CD14-positive monocyte (primary cell): Measurements from ENCODE around the gene ALS2CL. TPM values are rescaled to one million over a fixed set of nuclear protein-coding genes. Genes with fewer than 3 reads are reported as not detected.

Experiments
- DNase-seq, 3 donors: peaks; one replicate each; pipeline ENCODE4 v3.0.0-alpha.2; 2011 to 2022
- H2AFZ ChIP-seq: 2 replicates; pipeline ENCODE4 v1.6.0; 2012; ENCODE audit warnings: mild to moderate bottlenecking, low read depth, low read length, inconsistent platforms; ENCODE audit not compliant: insufficient read depth, poor library complexity, severe bottlenecking
- H3K27ac ChIP-seq, 2 donors: 1 replicate in 1 of 2; 2 replicates in 1 of 2; pipeline ENCODE4 v1.5.1; 2012 to 2013; ENCODE audit warnings: low read length in 2 of 2, control low read depth in 1 of 2, inconsistent platforms in 1 of 2, low read depth in 1 of 2, mild to moderate bottlenecking in 1 of 2
- H3K27me3 ChIP-seq, 2 donors: one replicate each; pipeline versions ENCODE4 v1.6.0 to v1.6.1; 2011 to 2013; ENCODE audit warnings: low read length in 2 of 2; ENCODE audit not compliant: control insufficient read depth in 2 of 2, insufficient read depth in 2 of 2
- H3K36me3 ChIP-seq, 2 donors: replicated peaks in 1 of 2; 1 replicate in 1 of 2; 2 replicates in 1 of 2; pipeline versions ENCODE4 v1.5.1 to v1.6.1; 2012 to 2013; ENCODE audit warnings: low read length in 2 of 2, control low read depth in 1 of 2, inconsistent platforms in 1 of 2, mild to moderate bottlenecking in 1 of 2; ENCODE audit not compliant: insufficient read depth in 2 of 2, control insufficient read depth in 1 of 2
- H3K4me1 ChIP-seq, 2 donors: 1 replicate in 1 of 2; 2 replicates in 1 of 2; pipeline versions ENCODE4 v1.5.1 to v1.6.1; 2012 to 2013; ENCODE audit warnings: low read length in 2 of 2, control low read depth in 1 of 2, inconsistent platforms in 1 of 2, mild to moderate bottlenecking in 1 of 2, moderate library complexity in 1 of 2; ENCODE audit not compliant: insufficient read depth in 2 of 2, control insufficient read depth in 1 of 2
- H3K4me2 ChIP-seq: replicated peaks from 2 replicates; pipeline ENCODE3; 2012; ENCODE audit warnings: low read length, moderate library complexity, mild to moderate bottlenecking; ENCODE audit not compliant: poor library complexity, severe bottlenecking; ENCODE audit errors: extremely low read depth
- H3K4me3 ChIP-seq, 3 experiments: fragments of 200-600 bp in 1 of 3; sonication (generic) in 1 of 3; replicated peaks in 1 of 3; 1 replicate in 2 of 3; 2 replicates in 1 of 3; pipeline ENCODE4 v1.5.1; 2011 to 2013; ENCODE audit warnings: low read length in 3 of 3, mild to moderate bottlenecking in 3 of 3, control low read depth in 2 of 3, low read depth in 2 of 3, inconsistent platforms in 1 of 3, moderate library complexity in 1 of 3
- H3K79me2 ChIP-seq: 2 replicates; pipeline ENCODE4 v1.6.0; 2012; ENCODE audit warnings: mild to moderate bottlenecking, control low read depth, inconsistent platforms, low read length, moderate library complexity; ENCODE audit not compliant: insufficient read depth
- H3K9ac ChIP-seq: 2 replicates; pipeline ENCODE4 v1.6.0; 2017; ENCODE audit warnings: low read length, mild to moderate bottlenecking; ENCODE audit not compliant: insufficient read depth, poor library complexity, severe bottlenecking
- H3K9me3 ChIP-seq, 2 donors: replicated peaks in 1 of 2; 1 replicate in 1 of 2; 2 replicates in 1 of 2; pipeline versions ENCODE4 v1.5.1 to v1.6.1; 2012 to 2013; ENCODE audit warnings: low read length in 2 of 2, control low read depth in 1 of 2; ENCODE audit not compliant: control insufficient read depth in 1 of 2, insufficient read depth in 1 of 2
- H4K20me1 ChIP-seq: 2 replicates; pipeline ENCODE4 v1.6.0; 2012; ENCODE audit warnings: mild to moderate bottlenecking, low read length, control low read depth, moderate library complexity; ENCODE audit not compliant: insufficient read depth
- H3K27ac Mint-ChIP-seq, 7 donors: one replicate each; pipeline ENCODE4 v1.8.0; 2020; ENCODE audit warnings: mild to moderate bottlenecking in 7 of 7, mixed read lengths in 7 of 7, moderate library complexity in 6 of 7, inconsistent platforms in 2 of 7
- H3K27me3 Mint-ChIP-seq, 3 donors: one replicate each; pipeline ENCODE4 v1.8.0; 2021 to 2022; ENCODE audit warnings: low read depth in 3 of 3, mild to moderate bottlenecking in 3 of 3, mixed read lengths in 3 of 3, moderate library complexity in 3 of 3, inconsistent platforms in 1 of 3
- H3K36me3 Mint-ChIP-seq, 2 donors: one replicate each; pipeline ENCODE4 v1.8.0; 2020; ENCODE audit warnings: mixed read lengths in 2 of 2, inconsistent platforms in 1 of 2, mild to moderate bottlenecking in 1 of 2
- H3K4me1 Mint-ChIP-seq: one replicate; pipeline ENCODE4 v1.8.0; 2020; ENCODE audit warnings: mild to moderate bottlenecking, mixed read lengths
- H3K4me3 Mint-ChIP-seq, 2 donors: one replicate each; pipeline ENCODE4 v1.8.0; 2020; ENCODE audit warnings: mild to moderate bottlenecking in 2 of 2, mixed read lengths in 2 of 2, moderate library complexity in 1 of 2
- H3K9me3 Mint-ChIP-seq, 7 donors: one replicate each; pipeline ENCODE4 v1.8.0; 2020 to 2022; ENCODE audit warnings: mixed read lengths in 7 of 7, mild to moderate bottlenecking in 6 of 7, moderate library complexity in 6 of 7, inconsistent platforms in 2 of 7
- CTCF ChIP-seq: fragments of 200-600 bp; IDR thresholded peaks from one replicate; pipeline ENCODE4 v1.8.0; 2022; ENCODE audit warnings: antibody characterized with exemption, mild to moderate bottlenecking
- WGBS: methylation state at CpG from one replicate; pipeline ENCODE4 v1.1.5; 2013; ENCODE audit warnings: missing lambda C conversion rate; ENCODE audit not compliant: insufficient coverage; 5-methylcytosine and 5-hydroxymethylcytosine counted together
- intact Hi-C, 2 donors: fragments of 100-400 bp; cut with micrococcal nuclease; formaldehyde crosslinking; loops; one replicate each; pipeline versions ENCODE4 v1.15.0 to v1.15.1; 2023
- polyA plus RNA-seq, 3 donors: library from polyadenylated mRNA; depleted of rRNA in 1 of 3; unstranded in 2 of 3; stranded (reverse) in 1 of 3; fragments of 300-500 nt in 2 of 3; fragments of >200 nt in 1 of 3; fragmentation: Illumina TruSeq in 2 of 3; gene quantifications; 1 replicate in 2 of 3; 2 replicates in 1 of 3; pipeline ENCODE4 v1.2.3, GENCODE V29; 2012 to 2021

The ALS2CL gene
- polyA plus RNA-seq, 3 donors, result 0.38 to 5.7 (median 0.55) TPM

- Mint-ChIP-seq H3K4me3 (no peak overlapping the region), H3K36me3 (no peaks in the 10 kb centered on the region), H3K27me3 (peaks cover 1 to 2% (median 2%) of the 10 kb centered on the region in 3 donors), H3K9me3 (peaks cover 0 to 2% (median 0%) of the 10 kb centered on the region in 7 donors), H3K27ac (peak overlapping the region in 1 of 7 donors; percentile 38), H3K4me1 (no peaks in the 10 kb centered on the region)
- Histone ChIP-seq H3K4me1 (no peaks in the 10 kb centered on the region), H3K4me2 (no peak overlapping the region), H3K4me3 (no peak overlapping the region), H2AFZ (no peak overlapping the region), H4K20me1 (no peaks in the 10 kb centered on the region), H3K9ac (no peak overlapping the region), H3K79me2 (no peaks in the 10 kb centered on the region), H3K27me3 (no peaks in the 10 kb centered on the region), H3K9me3 (no peaks in the 10 kb centered on the region), H3K27ac (no peak overlapping the region), H3K36me3 (no peaks in the 10 kb centered on the region)
- DNase-seq, result no peak
- WGBS, result 85% methylated on average over 9 of the region's 17 CpGs
- intact Hi-C loops, result no loop called here
- no peak for TF ChIP-seq CTCF
Observed at GRCh38 chr3:46670000-46670890, 23.2 kb downstream of the ALS2CL start.

DNA sequence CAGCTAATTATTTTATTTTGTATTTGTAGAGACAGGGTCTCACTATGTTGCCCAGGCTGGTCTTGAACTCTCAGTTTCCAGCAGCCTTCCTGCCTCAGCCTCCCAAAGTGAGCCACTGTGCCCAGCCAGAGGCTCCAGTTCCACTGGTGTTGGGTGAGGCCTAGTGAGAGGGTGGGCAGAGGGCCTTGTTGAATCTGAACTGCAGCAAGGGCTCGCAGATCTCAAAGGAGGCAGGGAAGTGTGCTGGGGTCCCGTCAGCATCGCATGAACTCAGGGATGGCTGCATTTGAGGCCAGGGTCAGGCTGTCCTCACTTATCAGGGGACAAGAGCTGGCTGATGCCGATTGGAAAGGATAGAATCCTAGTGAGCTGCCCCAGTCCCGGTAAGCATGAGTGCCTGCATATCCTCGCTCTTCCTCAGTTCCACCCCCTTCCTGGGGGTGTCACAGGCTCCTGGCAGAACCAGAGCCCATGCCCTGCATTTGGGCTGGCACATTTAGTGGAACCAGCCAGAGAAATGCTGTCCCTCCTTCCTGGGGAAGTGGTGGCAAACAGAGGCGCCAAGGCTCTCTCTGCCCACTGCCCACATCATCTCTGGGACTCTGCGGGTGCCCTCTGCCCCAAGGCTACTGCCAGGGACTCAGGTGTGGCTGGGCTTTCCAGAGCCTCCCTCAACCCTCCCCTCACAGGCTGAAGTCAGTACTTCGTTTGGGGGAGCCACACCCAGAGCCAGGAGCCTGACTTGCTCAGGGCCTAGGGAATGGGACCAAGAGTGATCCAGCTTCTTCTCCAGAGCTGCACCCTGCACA, 24.1 kb downstream of the ALS2CL start:
- Histone ChIP-seq H3K4me2 (no peak overlapping the region), H4K20me1 (no peaks in the 10 kb centered on the region), H3K4me1 (no peaks in the 10 kb centered on the region), H3K9ac (no peak overlapping the region), H3K9me3 (no peaks in the 10 kb centered on the region), H3K27ac (no peak overlapping the region), H3K36me3 (no peaks in the 10 kb centered on the region), H2AFZ (no peak overlapping the region), H3K27me3 (no peaks in the 10 kb centered on the region), H3K79me2 (no peaks in the 10 kb centered on the region), H3K4me3 (no peak overlapping the region)
- H3K4me1 Mint-ChIP-seq, result no peaks in the 10 kb centered on the region
- DNase-seq, result no peak
- no peak overlapping the region for H3K4me3 Mint-ChIP-seq
- peak overlapping the region in 2 of 7 donors; percentile 30 to 35 for H3K27ac Mint-ChIP-seq
- WGBS, result 86% methylated on average over 9 of the region's 9 CpGs
- peaks cover 0 to 2% (median 0%) of the 10 kb centered on the region in 7 donors for H3K9me3 Mint-ChIP-seq
- TF ChIP-seq CTCF, result no peak
- H3K36me3 Mint-ChIP-seq, result no peaks in the 10 kb centered on the region
- intact Hi-C loops, result no loop called here
- peaks cover 1 to 2% (median 2%) of the 10 kb centered on the region in 3 donors for H3K27me3 Mint-ChIP-seq
